WI38 (cell line): ENCODE data around the gene TMEM132D.

ENCODE experiments used
- H3K4me3 ChIP-seq: 2 replicates; pipeline ENCODE4 v1.5.1; 2011; ENCODE audit warnings: low read depth, mild to moderate bottlenecking, control low read depth, low read length
- TF ChIP-seq, protein P1 (sequence below): IDR thresholded peaks from 2 replicates; pipeline ENCODE4 v1.5.1; 2012; ENCODE audit warnings: low read depth, mild to moderate bottlenecking, control low read depth, low read length

TMEM132D gene

DNA sequence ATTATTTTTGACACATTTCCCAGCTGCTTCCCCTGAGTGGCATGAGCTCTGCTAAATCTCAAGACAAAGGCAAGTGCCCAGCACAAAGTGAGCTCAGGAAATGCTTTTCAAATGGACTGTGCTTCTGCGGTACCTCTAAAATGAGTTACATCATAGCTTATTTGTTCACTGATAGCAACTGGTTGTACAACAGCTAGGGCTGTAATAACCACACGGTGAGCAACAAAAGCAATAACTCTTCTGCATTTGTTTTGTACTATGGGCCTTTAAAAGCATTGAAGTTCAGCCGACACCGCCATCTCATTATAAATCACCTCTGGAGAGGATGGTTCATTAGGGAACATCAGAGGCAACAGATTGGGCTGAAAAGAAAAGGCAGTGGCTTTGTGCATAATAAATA, 575.6 kb downstream of the TMEM132D start:
- TF ChIP-seq, protein P1, sequence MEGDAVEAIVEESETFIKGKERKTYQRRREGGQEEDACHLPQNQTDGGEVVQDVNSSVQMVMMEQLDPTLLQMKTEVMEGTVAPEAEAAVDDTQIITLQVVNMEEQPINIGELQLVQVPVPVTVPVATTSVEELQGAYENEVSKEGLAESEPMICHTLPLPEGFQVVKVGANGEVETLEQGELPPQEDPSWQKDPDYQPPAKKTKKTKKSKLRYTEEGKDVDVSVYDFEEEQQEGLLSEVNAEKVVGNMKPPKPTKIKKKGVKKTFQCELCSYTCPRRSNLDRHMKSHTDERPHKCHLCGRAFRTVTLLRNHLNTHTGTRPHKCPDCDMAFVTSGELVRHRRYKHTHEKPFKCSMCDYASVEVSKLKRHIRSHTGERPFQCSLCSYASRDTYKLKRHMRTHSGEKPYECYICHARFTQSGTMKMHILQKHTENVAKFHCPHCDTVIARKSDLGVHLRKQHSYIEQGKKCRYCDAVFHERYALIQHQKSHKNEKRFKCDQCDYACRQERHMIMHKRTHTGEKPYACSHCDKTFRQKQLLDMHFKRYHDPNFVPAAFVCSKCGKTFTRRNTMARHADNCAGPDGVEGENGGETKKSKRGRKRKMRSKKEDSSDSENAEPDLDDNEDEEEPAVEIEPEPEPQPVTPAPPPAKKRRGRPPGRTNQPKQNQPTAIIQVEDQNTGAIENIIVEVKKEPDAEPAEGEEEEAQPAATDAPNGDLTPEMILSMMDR = no peak
- no peak overlapping the region for H3K4me3 ChIP-seq

DNA sequence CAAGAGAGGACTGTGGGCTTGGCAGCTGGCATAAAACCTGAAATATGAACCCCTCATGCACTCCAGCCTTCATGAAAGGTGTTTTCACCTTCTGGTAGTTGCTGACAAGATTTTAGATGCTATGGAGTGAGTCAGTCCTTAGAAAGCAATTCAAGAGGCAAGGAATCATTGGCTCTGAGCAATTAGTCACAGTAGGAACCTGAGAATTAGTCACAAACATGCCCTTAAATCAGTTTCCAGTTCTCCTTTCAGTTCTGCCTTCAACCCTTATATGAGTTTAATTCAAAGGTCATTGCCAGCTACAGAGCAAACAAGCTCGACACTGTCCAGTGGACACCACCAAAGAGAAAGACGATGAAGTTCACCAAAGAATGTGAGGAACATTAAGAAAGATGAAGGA, 578.3 kb downstream of the TMEM132D start:
- H3K4me3 ChIP-seq = no peak overlapping the region
- TF ChIP-seq, protein P1 = no peak

DNA sequence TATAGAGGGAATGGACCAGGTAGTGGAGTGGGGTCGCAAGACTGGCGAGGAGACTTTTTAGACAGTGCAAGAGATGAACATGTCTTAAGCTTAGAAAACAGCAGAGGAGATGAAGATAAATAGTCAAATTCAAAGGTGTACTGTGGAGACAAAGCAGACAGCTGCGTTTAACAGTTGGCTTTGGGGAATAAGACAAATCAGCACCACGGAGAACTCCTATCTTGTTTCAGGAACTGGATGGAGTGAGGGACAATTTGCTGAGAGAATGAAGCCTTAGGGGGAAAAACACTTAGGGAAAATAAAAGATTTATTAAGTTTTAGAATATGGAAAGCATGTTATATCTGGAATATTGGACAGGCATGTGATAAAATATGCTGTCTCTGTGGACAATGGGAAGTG, 591.8 kb downstream of the TMEM132D start:
- TF ChIP-seq, protein P1 = no peak
- no peak overlapping the region for H3K4me3 ChIP-seq

DNA sequence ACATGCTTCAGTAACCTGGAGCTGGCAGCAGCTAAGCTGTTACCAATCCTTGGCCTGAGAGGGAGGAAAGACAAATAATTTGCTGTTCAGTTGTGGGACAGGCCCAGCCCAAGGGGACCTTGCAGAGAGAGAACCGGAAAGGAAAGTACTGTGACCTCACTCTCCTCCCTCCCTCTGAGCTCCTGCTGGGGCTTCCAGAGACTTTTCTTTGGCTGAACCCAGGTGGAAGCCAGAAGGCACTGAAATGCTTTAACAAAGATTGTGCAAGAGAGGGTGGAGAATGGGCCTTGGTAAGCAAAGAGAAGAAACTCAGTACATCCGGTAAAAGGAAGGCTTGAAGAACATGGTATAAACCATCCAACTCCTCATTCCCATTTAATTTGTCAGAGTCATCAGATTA, 593.5 kb downstream of the TMEM132D start:
- TF ChIP-seq, protein P1 = no peak
- no peak overlapping the region for H3K4me3 ChIP-seq

DNA sequence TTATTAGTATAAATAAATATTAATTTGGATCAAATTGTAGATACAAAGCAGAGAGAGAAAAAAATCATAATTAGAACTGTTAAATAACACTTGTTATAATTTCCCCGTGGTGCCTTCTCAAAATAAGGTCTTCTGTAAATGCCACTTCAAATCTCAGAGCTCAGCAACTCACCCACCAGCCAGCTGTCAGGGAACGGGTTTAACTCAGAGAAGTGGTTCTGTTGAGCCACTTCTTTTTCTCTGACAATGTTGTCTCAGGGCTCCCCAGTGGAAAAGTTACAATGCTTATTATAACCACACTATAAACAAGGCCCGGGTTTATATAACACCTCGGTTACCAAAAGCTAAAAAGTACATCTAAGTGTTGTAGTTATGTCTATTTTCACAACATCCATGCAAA, 598.0 kb downstream of the TMEM132D start:
- H3K4me3 ChIP-seq = no peak overlapping the region
- TF ChIP-seq, protein P1 = no peak

DNA sequence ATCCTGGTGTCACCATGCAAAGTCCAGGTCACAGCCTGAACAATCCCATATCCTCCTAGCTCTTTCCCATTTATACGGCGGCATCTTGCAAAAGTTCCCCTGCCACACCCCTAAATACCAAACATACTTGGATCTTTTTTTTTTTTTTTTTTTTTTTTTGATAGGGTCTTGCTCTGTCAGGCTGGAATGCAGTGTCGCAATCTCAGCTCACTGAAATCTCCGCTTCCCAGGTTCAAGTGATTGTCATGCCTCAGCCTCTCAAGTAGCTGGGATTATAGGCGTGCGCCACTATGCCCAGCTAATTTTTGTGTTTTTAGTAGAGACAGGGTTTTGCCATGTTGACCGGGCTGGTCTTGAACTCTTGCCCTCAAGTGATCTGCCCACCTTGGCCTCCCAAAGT, 599.3 kb downstream of the TMEM132D start:
- no peak overlapping the region for H3K4me3 ChIP-seq
- TF ChIP-seq, protein P1 = no peak

DNA sequence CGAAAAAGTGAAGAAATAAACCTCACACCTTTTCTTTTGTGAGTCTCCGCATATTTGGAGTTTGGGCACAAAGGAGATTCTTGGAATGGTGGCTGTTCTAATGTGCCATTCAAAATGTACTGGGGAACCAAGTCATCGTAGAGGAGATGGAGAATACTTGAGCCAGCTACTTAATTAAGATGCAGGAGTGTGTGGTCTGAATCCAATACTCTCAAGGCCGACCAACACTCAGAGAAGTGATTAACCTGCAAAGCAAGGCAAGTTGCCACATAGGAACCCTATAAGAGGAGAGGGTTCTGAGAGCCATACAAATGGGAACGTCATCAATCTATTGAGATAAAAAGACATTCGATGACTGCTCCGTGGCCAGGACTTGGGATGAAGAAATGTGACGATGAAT, 603.8 kb downstream of the TMEM132D start:
- TF ChIP-seq, protein P1 = no peak
- H3K4me3 ChIP-seq = no peak overlapping the region
